MCF 10A (cell line): ENCODE data around the gene SLIT3. TPM values are rescaled to one million over a fixed set of nuclear protein-coding genes. Genes with fewer than 3 reads are reported as not detected.

Experiments
- BruUV-seq: library from RNA; stranded (reverse); fragments of 400-500 nt; replicated peaks from 2 replicates; lab custom pipeline; 2021; lab: Mats Ljungman, UMichigan
- CTCF ChIA-PET: fragments of 300-600 bp; sonication (Branson Sonifier 250); formaldehyde crosslinking; extraction: SDS; loops from one replicate; lab custom pipeline; 2021; ENCODE audit warnings: antibody characterized with exemption, inconsistent platforms; lab: Yijun Ruan, JAX
- POLR2A ChIA-PET: fragments of 300-600, 350-650 bp; sonication (Branson Sonifier 250); formaldehyde crosslinking; extraction: SDS; loops from one replicate; lab custom pipeline; 2020; ENCODE audit warnings: antibody characterized with exemption, inconsistent platforms; lab: Yijun Ruan, JAX
- DNase-seq: peaks from one replicate; pipeline ENCODE4 v3.0.0-alpha.2; 2018; ENCODE audit not compliant: unreplicated experiment
- H3K27ac Mint-ChIP-seq: one replicate; pipeline ENCODE4 v1.8.0; 2022; ENCODE audit warnings: mild to moderate bottlenecking, low read depth, mixed read lengths; ENCODE audit not compliant: unreplicated experiment
- H3K27me3 Mint-ChIP-seq: one replicate; pipeline ENCODE4 v1.8.0; 2022; ENCODE audit warnings: mixed read lengths; ENCODE audit not compliant: insufficient read depth, unreplicated experiment
- H3K36me3 Mint-ChIP-seq: one replicate; pipeline ENCODE4 v1.8.0; 2022; ENCODE audit warnings: mild to moderate bottlenecking, moderate library complexity, mixed read lengths; ENCODE audit not compliant: insufficient read depth, unreplicated experiment
- H3K4me1 Mint-ChIP-seq: one replicate; pipeline ENCODE4 v1.8.0; 2022; ENCODE audit warnings: mixed read lengths; ENCODE audit not compliant: insufficient read depth, unreplicated experiment
- H3K4me3 Mint-ChIP-seq: one replicate; pipeline ENCODE4 v1.8.0; 2022; ENCODE audit warnings: mild to moderate bottlenecking, moderate library complexity, mixed read lengths; ENCODE audit not compliant: unreplicated experiment
- H3K9me3 Mint-ChIP-seq: one replicate; pipeline ENCODE4 v1.8.0; 2022; ENCODE audit warnings: mixed read lengths; ENCODE audit not compliant: unreplicated experiment
- intact Hi-C: fragments of 100-400 bp; cut with micrococcal nuclease; formaldehyde crosslinking; loops from 2 replicates; pipeline ENCODE4 v1.14.1; 2022
- total RNA-seq: library from RNA; stranded (reverse); gene quantifications from 2 replicates; pipeline ENCODE4 v1.2.3, GENCODE V29; 2022
- TF ChIP-seq, protein P1 (sequence below): fragments of 200-600 bp; IDR thresholded peaks from one replicate; pipeline ENCODE4 v1.8.0; 2022; ENCODE audit warnings: antibody characterized with exemption, mild to moderate bottlenecking; ENCODE audit not compliant: unreplicated experiment

The SLIT3 gene
- total RNA-seq, 1 experiment from 2014 or later = 0.89 TPM

DNA sequence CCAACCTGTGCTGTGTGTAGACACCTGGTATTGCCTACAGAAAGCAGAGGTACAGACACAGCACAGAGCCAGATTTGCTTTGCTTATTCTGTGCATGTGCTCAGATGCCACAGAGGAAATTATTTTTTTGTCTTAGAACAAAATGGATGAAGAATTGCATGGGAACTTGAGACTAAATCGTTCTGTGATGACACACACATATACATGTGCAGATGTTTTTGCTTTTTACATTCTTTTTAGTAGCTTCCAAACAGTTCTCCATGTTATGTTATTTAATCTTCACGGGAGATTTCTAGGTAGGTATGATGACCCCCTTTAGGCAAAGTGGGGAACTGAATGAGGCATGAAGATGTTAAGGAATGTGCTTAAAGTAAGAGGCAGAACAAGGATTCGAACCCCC lies 500.2 kb downstream of the SLIT3 start:
- POLR2A ChIA-PET = no interaction called here
- H3K36me3 Mint-ChIP-seq = no peaks in the 10 kb centered on the region
- TF ChIP-seq, protein P1, sequence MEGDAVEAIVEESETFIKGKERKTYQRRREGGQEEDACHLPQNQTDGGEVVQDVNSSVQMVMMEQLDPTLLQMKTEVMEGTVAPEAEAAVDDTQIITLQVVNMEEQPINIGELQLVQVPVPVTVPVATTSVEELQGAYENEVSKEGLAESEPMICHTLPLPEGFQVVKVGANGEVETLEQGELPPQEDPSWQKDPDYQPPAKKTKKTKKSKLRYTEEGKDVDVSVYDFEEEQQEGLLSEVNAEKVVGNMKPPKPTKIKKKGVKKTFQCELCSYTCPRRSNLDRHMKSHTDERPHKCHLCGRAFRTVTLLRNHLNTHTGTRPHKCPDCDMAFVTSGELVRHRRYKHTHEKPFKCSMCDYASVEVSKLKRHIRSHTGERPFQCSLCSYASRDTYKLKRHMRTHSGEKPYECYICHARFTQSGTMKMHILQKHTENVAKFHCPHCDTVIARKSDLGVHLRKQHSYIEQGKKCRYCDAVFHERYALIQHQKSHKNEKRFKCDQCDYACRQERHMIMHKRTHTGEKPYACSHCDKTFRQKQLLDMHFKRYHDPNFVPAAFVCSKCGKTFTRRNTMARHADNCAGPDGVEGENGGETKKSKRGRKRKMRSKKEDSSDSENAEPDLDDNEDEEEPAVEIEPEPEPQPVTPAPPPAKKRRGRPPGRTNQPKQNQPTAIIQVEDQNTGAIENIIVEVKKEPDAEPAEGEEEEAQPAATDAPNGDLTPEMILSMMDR = no peak
- intact Hi-C loops = no loop called here
- CTCF ChIA-PET = interaction anchor here (0.8 kb wide), 1 partner anchor 37 kb away, joined by 4 read pairs; no protein-coding TSS in a partner anchor
- no peaks in the 10 kb centered on the region for H3K4me1 Mint-ChIP-seq
- H3K27ac Mint-ChIP-seq = no peak overlapping the region
- no TSS peak for BruUV-seq
- H3K27me3 Mint-ChIP-seq = no peaks in the 10 kb centered on the region
- H3K4me3 Mint-ChIP-seq = no peak overlapping the region
- no peak for DNase-seq
- H3K9me3 Mint-ChIP-seq = no peaks in the 10 kb centered on the region

DNA sequence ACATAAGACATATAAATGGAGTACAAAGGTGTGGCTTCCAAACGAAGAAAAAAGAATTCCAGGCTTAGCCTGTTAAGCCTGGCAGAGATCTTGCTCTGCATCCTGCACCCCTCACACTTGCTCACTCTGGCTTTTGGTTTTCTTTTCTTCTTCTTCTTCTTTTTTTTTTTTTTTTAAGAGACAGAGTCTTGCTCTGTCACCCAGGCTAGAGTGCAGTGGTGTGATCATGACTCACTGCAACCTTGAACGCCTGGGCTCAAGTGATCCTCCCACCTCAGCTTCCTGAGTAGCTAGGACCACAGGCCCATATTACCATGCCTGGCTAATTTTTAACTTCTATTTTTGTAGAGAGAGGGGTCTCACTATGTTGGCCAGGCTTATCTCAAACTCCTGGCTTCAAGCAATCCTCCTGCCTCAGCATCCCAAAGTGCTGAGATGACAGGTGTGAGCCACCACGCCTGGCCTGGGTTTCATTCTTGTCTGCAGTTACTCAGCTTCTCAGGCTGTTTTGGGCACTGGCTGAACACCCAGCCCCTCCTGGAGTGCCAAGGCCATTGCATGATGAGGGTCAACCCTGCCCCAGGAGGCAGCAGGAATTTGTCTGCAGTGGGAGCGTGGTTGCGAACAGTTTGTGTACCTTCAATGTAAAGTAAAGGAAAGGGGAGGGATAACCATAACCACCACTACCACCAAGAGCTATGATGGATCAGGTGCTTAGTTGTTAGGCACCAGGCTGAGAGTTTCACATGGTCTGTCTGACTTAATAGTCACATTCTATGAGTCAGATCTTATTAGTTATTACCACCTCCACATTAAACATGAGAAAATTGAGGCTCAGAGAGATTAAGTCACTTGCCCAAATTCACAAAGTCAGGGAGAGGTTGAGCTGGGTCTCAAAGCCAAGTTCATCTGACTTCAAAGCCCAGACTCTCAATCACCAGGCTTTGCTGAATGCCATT lies 502.6 kb downstream of the SLIT3 start:
- POLR2A ChIA-PET = interaction anchor here (0.6 kb wide), 1 partner anchor 52 kb away, joined by 3 read pairs; no protein-coding TSS in a partner anchor
- Mint-ChIP-seq H3K4me1 (no peaks in the 10 kb centered on the region), H3K9me3 (no peaks in the 10 kb centered on the region), H3K36me3 (no peaks in the 10 kb centered on the region), H3K4me3 (no peak overlapping the region), H3K27me3 (no peaks in the 10 kb centered on the region), H3K27ac (no peak overlapping the region)
- TF ChIP-seq, protein P1 = no peak
- CTCF ChIA-PET = interaction anchor here (0.6 kb wide), 2 partner anchors 119 to 712 kb away, joined by 3 read pairs; no protein-coding TSS in a partner anchor
- BruUV-seq = no TSS peak
- intact Hi-C loops = no loop called here
- no peak for DNase-seq

DNA sequence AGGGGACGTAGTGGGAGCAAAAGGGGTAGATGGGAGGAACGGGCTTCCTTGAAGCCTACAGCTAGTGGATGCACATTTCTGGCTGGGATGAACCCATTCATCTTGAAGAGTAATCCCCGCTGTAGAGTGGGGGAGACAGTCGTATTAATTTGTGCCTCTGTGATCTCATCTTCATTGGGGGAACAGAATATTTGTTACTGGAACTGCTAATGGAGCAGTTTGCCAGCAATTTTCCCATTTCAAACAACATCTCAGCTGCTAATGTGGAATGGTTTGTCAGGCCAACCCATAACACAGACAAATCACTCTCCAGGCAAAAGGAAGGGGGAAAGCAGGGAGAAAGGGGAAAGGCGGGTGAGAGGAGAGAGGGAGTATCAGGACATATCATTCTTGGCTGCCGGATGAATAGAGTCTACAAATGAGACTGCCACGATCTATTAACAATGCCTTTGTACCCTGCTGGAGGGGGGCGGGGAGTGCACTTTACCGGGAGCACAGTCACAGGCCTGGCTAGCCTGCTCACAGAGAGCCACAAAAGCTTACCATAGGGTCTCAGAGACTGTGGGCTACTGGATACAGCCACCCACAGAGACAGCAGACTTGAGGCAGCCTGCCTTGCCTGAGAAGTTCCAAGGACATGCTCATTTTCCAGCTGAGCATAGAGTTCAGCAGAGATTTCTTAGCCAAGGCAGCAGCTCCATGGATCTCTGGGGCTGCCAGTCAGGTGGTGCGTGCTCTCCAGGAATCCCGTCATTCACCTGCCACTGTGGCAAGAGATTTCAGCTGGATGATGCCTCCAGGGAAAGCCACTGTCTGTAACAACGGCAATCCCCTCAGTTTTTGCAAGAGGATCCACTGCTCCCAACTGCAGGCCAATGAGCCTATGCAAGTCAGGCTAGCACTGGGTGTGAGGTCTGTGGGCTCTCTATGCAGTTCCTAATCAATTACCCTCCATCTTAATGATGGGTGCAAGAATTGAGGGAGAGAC lies 504.1 kb downstream of the SLIT3 start:
- no peaks in the 10 kb centered on the region for H3K36me3 Mint-ChIP-seq
- ChIA-PET POLR2A (no interaction called here), CTCF (interaction anchor here (0.6 to 0.7 kb wide), 3 partner anchors 14 to 769 kb away, joined by 3 read pairs; no protein-coding TSS in a partner anchor)
- no TSS peak for BruUV-seq
- TF ChIP-seq, protein P1 = no peak
- no peaks in the 10 kb centered on the region for H3K27me3 Mint-ChIP-seq
- DNase-seq = no peak
- H3K9me3 Mint-ChIP-seq = no peaks in the 10 kb centered on the region
- intact Hi-C loops = no loop called here
- H3K4me1 Mint-ChIP-seq = no peaks in the 10 kb centered on the region
- H3K27ac Mint-ChIP-seq = no peak overlapping the region
- H3K4me3 Mint-ChIP-seq = no peak overlapping the region
